ENCODE measurements around the gene SGCD.

- TF ChIP-seq CTCF (IDR thresholded peaks at IDR 0.05) (no peak), POLR2A (IDR thresholded peaks at IDR 0.05) (no peak)
These were observed 388.3 kb downstream of the SGCD start for GRCh38 chr5:156715287-156715686.
